Measurements from ENCODE around the gene NUDT3.

DNA sequence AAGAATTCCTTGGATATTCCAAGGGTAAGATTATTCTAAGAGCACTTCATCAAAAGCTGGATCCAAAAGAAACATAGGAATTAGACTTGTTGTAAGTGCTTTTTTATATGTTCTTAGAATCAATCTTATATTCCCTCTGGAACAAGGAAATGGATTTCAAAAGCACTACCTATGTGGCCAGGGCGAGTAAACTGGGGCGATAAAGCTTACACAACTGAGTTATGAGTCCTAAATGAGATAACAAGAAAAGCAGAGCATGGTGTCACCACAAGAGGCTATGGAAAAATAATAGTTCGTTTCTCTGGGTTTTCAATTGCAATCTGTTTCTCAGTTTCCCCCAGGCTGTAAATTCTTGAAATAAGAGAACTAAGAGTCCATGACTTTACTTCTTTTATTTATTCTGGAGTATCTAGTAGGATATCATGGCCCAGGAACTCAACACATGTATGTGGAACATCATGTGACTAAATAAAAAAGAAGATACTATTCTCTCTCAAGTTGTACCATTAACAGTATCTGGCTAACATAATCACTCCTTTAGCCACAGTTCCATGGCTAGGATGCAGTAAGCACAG lies 51.5 kb downstream of the NUDT3 start:
- TF ChIP-seq TCF4 (CRISPR knock-in tag; IDR thresholded peaks at IDR 0.05; ENCODE audit: borderline replicate concordance) (no peak), SNAI2 (CRISPR knock-in tag; IDR thresholded peaks at IDR 0.05) (no peak)

Data from SK-N-SH treated with all-trans-retinoic acid at 6 μM for 48 hours (cell line).